ENCODE data around the gene EGLN3.
A peak's percentile ranks its signal among the peaks of the same experiment; 100 is the strongest.
"Not testable (repeated sequence)": the region's sequence is repeated elsewhere in the genome, so short reads cannot be mapped to it uniquely, and the experiment has no call there.

The EGLN3 gene

GRCh38 chr14:33979613-33980276, 28.9 kb upstream of the EGLN3 start:
- no peak for TF ChIP-seq TSHZ2 (CRISPR knock-in tag; IDR thresholded peaks at IDR 0.05)
- TF ChIP-seq CSDC2 (CRISPR knock-in tag; IDR thresholded peaks at IDR 0.05): no peak
- ATAC-seq: no peak

GRCh38 chr14:33978892-33979612, 28.2 kb upstream of the EGLN3 start:
- no peak; the same call in 2 of the 3 replicates for ATAC-seq
- TF ChIP-seq ISL1 (CRISPR knock-in tag; IDR thresholded peaks at IDR 0.05) (peak; percentile 14; the same call in 1 of the 2 replicates), TCF4 (CRISPR knock-in tag; IDR thresholded peaks at IDR 0.05; ENCODE audit: borderline replicate concordance) (peak; percentile 88), TSHZ2 (CRISPR knock-in tag; IDR thresholded peaks at IDR 0.05) (peak; percentile 30; the same call in 1 of the 2 replicates), POU6F1 (CRISPR knock-in tag; IDR thresholded peaks at IDR 0.05; ENCODE audit: borderline replicate concordance, low read depth) (no peak)

- no peak for ATAC-seq
- no peak for TF ChIP-seq CSRNP3 (CRISPR knock-in tag; IDR thresholded peaks at IDR 0.05)
- TF ChIP-seq TSHZ2 (CRISPR knock-in tag; IDR thresholded peaks at IDR 0.05): no peak
- no peak for TF ChIP-seq ARNTL (CRISPR knock-in tag; IDR thresholded peaks at IDR 0.05; ENCODE audit: borderline replicate concordance, low read depth)
- no peak for TF ChIP-seq BACH2 (CRISPR knock-in tag; IDR thresholded peaks at IDR 0.05; ENCODE audit: borderline replicate concordance)
- TF ChIP-seq TCF4 (CRISPR knock-in tag; IDR thresholded peaks at IDR 0.05; ENCODE audit: borderline replicate concordance): no peak
- no peak for TF ChIP-seq CSDC2 (CRISPR knock-in tag; IDR thresholded peaks at IDR 0.05)
- TF ChIP-seq ISL1 (CRISPR knock-in tag; IDR thresholded peaks at IDR 0.05): no peak
Measured at GRCh38 chr14:33972583-33973081, 21.8 kb upstream of the EGLN3 start.

- not testable (repeated sequence) for ATAC-seq
Measured at GRCh38 chr14:33969846-33970245, 19.0 kb upstream of the EGLN3 start.

GRCh38 chr14:33968722-33969121, 17.8 kb upstream of the EGLN3 start:
- no peak for ATAC-seq
- TF ChIP-seq OSR1 (CRISPR knock-in tag; IDR thresholded peaks at IDR 0.05): no peak
- TF ChIP-seq ZFP3 (CRISPR knock-in tag; IDR thresholded peaks at IDR 0.05): no peak
- TF ChIP-seq BACH2 (CRISPR knock-in tag; IDR thresholded peaks at IDR 0.05; ENCODE audit: borderline replicate concordance): no peak
- TF ChIP-seq ZNF70 (CRISPR knock-in tag; IDR thresholded peaks at IDR 0.05): no peak
- no peak for TF ChIP-seq ZFP30 (CRISPR knock-in tag; IDR thresholded peaks at IDR 0.05)
